ENCODE data around the gene FRK.

Gene FRK

DNA sequence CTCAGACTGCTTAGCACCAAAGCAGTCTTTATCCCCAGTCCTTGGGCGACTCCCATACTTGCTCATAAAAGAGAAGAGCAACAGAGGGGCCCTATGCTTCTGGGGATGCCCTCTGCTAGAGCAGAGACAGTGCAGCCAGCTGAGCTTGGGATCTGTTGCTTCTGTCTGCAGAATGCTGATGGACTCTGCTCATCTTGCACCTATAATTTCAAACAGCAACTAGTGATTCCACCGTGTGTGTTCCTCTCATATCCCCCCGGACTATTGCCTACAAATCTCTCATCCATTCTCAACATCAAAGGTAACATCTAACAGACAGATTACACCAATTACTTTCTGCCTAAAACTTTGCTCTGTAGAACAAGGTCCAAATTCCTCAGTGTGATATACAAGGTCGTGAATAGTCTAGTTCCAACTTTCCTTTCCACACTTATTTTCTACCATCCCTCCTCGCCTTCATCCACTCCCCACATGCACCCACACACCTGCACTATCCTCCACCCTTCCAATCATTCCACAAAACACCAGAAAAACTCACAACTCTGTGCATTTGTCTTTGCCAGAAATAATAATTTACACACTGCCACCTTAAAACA is 62.6 kb downstream of the FRK start:
- no peak overlapping the region for H3K4me3 Mint-ChIP-seq
- H3K36me3 Mint-ChIP-seq (ENCODE audit: low read depth): no peaks in the 10 kb centered on the region
- no peaks in the 10 kb centered on the region for H3K4me1 Mint-ChIP-seq
- H3K27me3 Mint-ChIP-seq (ENCODE audit: low read depth): no peaks in the 10 kb centered on the region
- no peak overlapping the region for H3K27ac Mint-ChIP-seq
- no peaks in the 10 kb centered on the region for H3K9me3 Mint-ChIP-seq
- TF ChIP-seq, protein P1, sequence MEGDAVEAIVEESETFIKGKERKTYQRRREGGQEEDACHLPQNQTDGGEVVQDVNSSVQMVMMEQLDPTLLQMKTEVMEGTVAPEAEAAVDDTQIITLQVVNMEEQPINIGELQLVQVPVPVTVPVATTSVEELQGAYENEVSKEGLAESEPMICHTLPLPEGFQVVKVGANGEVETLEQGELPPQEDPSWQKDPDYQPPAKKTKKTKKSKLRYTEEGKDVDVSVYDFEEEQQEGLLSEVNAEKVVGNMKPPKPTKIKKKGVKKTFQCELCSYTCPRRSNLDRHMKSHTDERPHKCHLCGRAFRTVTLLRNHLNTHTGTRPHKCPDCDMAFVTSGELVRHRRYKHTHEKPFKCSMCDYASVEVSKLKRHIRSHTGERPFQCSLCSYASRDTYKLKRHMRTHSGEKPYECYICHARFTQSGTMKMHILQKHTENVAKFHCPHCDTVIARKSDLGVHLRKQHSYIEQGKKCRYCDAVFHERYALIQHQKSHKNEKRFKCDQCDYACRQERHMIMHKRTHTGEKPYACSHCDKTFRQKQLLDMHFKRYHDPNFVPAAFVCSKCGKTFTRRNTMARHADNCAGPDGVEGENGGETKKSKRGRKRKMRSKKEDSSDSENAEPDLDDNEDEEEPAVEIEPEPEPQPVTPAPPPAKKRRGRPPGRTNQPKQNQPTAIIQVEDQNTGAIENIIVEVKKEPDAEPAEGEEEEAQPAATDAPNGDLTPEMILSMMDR (IDR thresholded peaks at IDR 0.05; ENCODE audit: unreplicated experiment in 3 of 3): no peak

DNA sequence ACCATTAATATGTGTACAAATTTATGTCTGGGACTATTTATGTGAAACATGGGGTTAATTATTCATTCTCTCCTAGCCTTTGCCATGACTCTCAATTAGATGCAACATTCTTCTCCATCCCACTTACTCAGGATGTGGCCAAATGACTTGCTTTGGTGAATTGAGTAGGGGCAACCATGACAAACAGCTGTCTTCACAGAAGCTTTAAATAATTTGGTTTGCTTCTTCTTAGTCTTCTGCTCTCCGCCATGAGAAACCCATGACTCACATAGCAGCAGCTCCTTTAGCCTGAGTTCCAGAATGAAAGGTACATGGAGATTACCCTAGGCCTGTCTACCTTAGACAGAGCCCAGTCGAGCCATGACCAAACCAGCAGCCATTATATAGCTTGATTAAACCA is 74.7 kb downstream of the FRK start:
- Mint-ChIP-seq H3K4me3 (no peak overlapping the region), H3K27ac (no peak overlapping the region)

DNA sequence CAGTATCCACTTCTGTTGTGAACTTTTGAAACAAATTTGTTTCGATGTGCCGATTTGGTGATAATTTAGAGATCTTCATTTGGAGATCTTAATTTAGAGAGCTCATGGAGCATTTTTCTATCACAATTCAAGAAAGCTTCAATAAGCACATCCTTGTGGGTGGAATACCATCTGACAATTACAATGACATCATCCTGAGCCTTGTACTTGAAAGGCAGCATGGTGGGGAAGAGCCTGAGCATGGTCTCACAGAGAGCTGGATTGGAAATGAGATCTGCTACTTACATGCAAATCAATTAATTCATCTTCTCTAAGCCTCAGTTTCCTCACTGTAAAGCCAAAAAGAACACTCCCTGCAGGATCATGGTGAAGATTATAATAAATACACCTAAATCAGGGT is 75.9 kb downstream of the FRK start:
- Mint-ChIP-seq H3K4me1 (no peaks in the 10 kb centered on the region), H3K27me3 (ENCODE audit: low read depth) (no peaks in the 10 kb centered on the region), H3K9me3 (no peaks in the 10 kb centered on the region), H3K4me3 (no peak overlapping the region), H3K27ac (no peak overlapping the region), H3K36me3 (ENCODE audit: low read depth) (no peaks in the 10 kb centered on the region)
- TF ChIP-seq, protein P1 (IDR thresholded peaks at IDR 0.05; ENCODE audit: unreplicated experiment in 3 of 3): no peak

More for the DNA sequence above, 74.7 kb downstream of the FRK start:
- no peaks in the 10 kb centered on the region for H3K4me1 Mint-ChIP-seq
- peaks cover 4% of the 10 kb centered on the region for H3K9me3 Mint-ChIP-seq
- no peaks in the 10 kb centered on the region for H3K36me3 Mint-ChIP-seq (ENCODE audit: low read depth)
- no peaks in the 10 kb centered on the region for H3K27me3 Mint-ChIP-seq (ENCODE audit: low read depth)
- TF ChIP-seq, protein P1 (IDR thresholded peaks at IDR 0.05; ENCODE audit: unreplicated experiment in 3 of 3): no peak

DNA sequence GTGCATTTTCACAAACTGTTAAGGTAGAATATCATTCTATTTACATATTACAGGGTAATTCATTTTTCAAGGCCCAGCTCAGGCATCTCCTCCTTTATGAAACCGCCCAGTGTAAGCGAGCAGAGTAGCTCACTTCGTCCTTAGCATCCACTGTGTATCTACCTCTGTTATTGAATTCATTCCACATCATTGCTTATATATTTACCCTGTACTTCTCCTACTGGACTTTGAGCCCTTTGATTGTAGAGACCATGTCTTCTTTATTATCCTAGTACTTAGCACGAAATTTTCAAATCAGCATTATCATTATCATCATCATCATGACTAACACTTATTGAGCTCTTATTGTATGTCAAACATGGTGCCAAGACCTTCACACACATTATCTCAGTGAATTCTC is 76.7 kb downstream of the FRK start:
- Mint-ChIP-seq H3K27ac (no peak overlapping the region), H3K9me3 (no peaks in the 10 kb centered on the region), H3K27me3 (ENCODE audit: low read depth) (no peaks in the 10 kb centered on the region), H3K36me3 (ENCODE audit: low read depth) (no peaks in the 10 kb centered on the region), H3K4me3 (no peak overlapping the region), H3K4me1 (no peaks in the 10 kb centered on the region)
- TF ChIP-seq, protein P1 (IDR thresholded peaks at IDR 0.05; ENCODE audit: unreplicated experiment in 3 of 3): no peak

DNA sequence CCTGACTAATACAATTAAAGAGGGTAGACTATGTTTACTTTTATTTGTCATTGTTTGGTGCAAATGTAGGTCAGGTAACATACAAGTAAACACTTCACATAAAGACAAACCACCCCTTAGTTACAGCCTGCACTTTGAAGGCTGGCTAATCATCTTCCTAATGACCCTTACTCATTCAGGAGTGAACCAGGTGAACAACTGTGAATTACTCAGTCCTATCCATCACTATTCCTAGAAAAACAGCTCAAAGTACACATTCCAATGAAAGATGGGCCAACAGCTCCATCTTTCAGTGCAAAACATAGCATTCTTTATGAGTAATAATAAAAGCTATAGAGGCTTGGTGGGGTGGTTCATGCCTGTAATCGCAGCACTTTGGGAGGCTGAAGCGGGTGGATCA is 78.2 kb downstream of the FRK start:
- H3K27me3 Mint-ChIP-seq (ENCODE audit: low read depth): no peaks in the 10 kb centered on the region
- no peaks in the 10 kb centered on the region for H3K9me3 Mint-ChIP-seq
- no peaks in the 10 kb centered on the region for H3K36me3 Mint-ChIP-seq (ENCODE audit: low read depth)
- TF ChIP-seq, protein P1 (IDR thresholded peaks at IDR 0.05; ENCODE audit: unreplicated experiment in 3 of 3): no peak
- no peak overlapping the region for H3K27ac Mint-ChIP-seq
- H3K4me3 Mint-ChIP-seq: no peak overlapping the region
- H3K4me1 Mint-ChIP-seq: no peaks in the 10 kb centered on the region

DNA sequence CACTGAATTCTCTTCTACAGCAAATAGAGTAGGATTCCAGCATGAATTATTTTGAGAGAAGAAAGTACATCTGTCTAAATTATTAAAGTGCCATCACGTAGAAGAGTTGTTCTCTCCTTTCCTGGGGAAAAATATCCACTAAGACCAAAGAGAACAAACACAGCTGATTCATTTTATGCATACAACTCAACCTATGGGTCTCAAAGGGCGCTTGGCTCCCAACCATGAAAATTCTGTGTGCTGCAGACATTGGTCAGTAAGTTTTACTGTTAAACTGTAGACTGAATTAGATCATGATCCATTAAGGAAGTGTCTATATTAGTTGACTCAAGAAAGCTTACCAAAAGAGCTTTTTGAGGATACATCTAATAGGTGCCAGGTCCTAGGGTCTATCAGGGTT is 83.5 kb downstream of the FRK start:
- no peaks in the 10 kb centered on the region for H3K27me3 Mint-ChIP-seq (ENCODE audit: low read depth)
- TF ChIP-seq, protein P1 (IDR thresholded peaks at IDR 0.05; ENCODE audit: unreplicated experiment in 3 of 3): no peak
- no peaks in the 10 kb centered on the region for H3K9me3 Mint-ChIP-seq
- H3K27ac Mint-ChIP-seq: no peak overlapping the region
- no peaks in the 10 kb centered on the region for H3K36me3 Mint-ChIP-seq (ENCODE audit: low read depth)
- H3K4me3 Mint-ChIP-seq: no peak overlapping the region
- no peaks in the 10 kb centered on the region for H3K4me1 Mint-ChIP-seq
